GM06990 (cell line): ENCODE data around the gene TEX55.
"Not testable (repeated sequence)": the region's sequence is repeated elsewhere in the genome, so short reads cannot be mapped to it uniquely, and the experiment has no call there.

ENCODE experiments used
- DNase-seq: peaks from one replicate; pipeline ENCODE4 v3.0.0-alpha.2; 2011; ENCODE audit not compliant: insufficient read length; ENCODE audit errors: extremely low read depth
- H3K27me3 ChIP-seq: replicated peaks from 2 replicates; pipeline ENCODE4 v1.6.0; 2011; ENCODE audit warnings: low read length; ENCODE audit not compliant: control insufficient read depth, insufficient read depth
- H3K36me3 ChIP-seq: 2 replicates; pipeline ENCODE4 v1.5.1; 2011; ENCODE audit warnings: low read length; ENCODE audit not compliant: control insufficient read depth, insufficient read depth
- H3K4me3 ChIP-seq: replicated peaks from 2 replicates; pipeline ENCODE4 v1.5.1; 2011; ENCODE audit warnings: low read depth, mild to moderate bottlenecking, control low read depth, low read length
- TF ChIP-seq, protein P1 (sequence below): IDR thresholded peaks from 2 replicates; pipeline ENCODE4 v1.5.1; 2011; ENCODE audit warnings: low read length, control low read depth, mild to moderate bottlenecking, inconsistent platforms; ENCODE audit not compliant: insufficient read depth, poor library complexity, severe bottlenecking

The TEX55 gene

GRCh38 chr3:119145500-119146167 lies at the start of gene TEX55:
TSS of gene TEX55 (plus strand) at chr3:119146165. CDS start at chr3:119146190, 25 bp downstream.
- Histone ChIP-seq H3K27me3 (no peaks in the 10 kb centered on the region), H3K4me3 (no peak within 1 kb of the TSS), H3K36me3 (no peaks in the 10 kb centered on the region)
- no peak for DNase-seq
- TF ChIP-seq, protein P1, sequence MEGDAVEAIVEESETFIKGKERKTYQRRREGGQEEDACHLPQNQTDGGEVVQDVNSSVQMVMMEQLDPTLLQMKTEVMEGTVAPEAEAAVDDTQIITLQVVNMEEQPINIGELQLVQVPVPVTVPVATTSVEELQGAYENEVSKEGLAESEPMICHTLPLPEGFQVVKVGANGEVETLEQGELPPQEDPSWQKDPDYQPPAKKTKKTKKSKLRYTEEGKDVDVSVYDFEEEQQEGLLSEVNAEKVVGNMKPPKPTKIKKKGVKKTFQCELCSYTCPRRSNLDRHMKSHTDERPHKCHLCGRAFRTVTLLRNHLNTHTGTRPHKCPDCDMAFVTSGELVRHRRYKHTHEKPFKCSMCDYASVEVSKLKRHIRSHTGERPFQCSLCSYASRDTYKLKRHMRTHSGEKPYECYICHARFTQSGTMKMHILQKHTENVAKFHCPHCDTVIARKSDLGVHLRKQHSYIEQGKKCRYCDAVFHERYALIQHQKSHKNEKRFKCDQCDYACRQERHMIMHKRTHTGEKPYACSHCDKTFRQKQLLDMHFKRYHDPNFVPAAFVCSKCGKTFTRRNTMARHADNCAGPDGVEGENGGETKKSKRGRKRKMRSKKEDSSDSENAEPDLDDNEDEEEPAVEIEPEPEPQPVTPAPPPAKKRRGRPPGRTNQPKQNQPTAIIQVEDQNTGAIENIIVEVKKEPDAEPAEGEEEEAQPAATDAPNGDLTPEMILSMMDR = peak; percentile 63

- DNase-seq = no peak
- TF ChIP-seq, protein P1 = no peak
- no peaks in the 10 kb centered on the region; the same call in 1 of the 2 replicates for H3K27me3 ChIP-seq
- H3K4me3 ChIP-seq = no peak overlapping the region
- H3K36me3 ChIP-seq = no peaks in the 10 kb centered on the region
Measured at GRCh38 chr3:119098003-119098402, 48.0 kb upstream of the TEX55 start.

GRCh38 chr3:119098619-119099222 lies 47.2 kb upstream of the TEX55 start:
- DNase-seq = no peak
- H3K4me3 ChIP-seq = no peak overlapping the region
- no peaks in the 10 kb centered on the region for H3K36me3 ChIP-seq
- H3K27me3 ChIP-seq = no peaks in the 10 kb centered on the region; the same call in 1 of the 2 replicates
- TF ChIP-seq, protein P1 = peak; percentile 63

DNA sequence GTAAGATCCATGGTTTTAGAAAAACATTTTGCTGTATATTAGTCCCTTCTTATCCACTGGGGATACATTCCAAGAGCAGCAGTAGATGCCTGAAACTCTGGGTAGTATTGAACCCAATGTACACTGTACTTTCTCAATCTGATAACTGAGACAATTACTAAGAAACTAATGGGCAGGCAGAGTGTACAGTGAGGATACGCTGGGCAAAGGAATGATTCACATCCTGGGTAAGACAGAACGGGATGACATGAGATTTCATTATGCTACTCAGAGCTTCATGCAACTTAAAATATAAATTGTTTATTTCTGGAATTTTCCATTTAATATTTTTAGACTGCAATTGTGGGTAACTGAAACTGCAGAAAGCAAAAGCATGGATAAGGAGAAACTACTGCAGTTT lies 46.2 kb upstream of the TEX55 start:
- no peak overlapping the region for H3K4me3 ChIP-seq
- no peak for DNase-seq
- TF ChIP-seq, protein P1 = no peak
- H3K27me3 ChIP-seq = no peaks in the 10 kb centered on the region; the same call in 1 of the 2 replicates
- H3K36me3 ChIP-seq = no peaks in the 10 kb centered on the region

DNA sequence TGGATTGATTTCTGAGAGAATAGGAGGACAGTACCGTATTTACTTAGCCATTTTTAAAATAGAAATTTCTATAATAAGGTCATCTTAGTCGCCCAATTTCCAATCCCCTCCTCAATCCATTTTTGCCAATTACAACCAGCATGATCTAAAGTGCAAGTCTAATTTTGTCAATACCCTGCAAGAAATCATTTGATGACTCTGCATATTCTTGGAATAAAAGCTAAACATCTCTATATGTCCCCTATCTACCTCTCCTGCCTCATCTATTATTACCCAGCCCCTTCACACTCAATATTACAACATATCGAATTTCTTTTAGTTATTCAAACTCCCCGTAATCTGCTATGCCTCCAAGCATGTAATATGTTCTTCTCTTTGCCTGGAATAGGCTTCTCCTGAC lies 41.9 kb upstream of the TEX55 start:
- no peaks in the 10 kb centered on the region; the same call in 1 of the 2 replicates for H3K27me3 ChIP-seq
- TF ChIP-seq, protein P1 = no peak
- no peaks in the 10 kb centered on the region for H3K36me3 ChIP-seq
- DNase-seq = no peak
- no peak overlapping the region for H3K4me3 ChIP-seq

- DNase-seq, H3K36me3 ChIP-seq, H3K27me3 ChIP-seq, H3K4me3 ChIP-seq: not testable (repeated sequence)
Measured at GRCh38 chr3:119118330-119118729, 27.6 kb upstream of the TEX55 start.
